PFSK-1 (cell line): Measurements from ENCODE around the gene ZNF318.

Experiments used
- FOXP2 ChIP-seq: optimal IDR thresholded peaks from 2 replicates; pipeline ENCODE3; 2011; ENCODE audit warnings: borderline replicate concordance, control low read depth, inconsistent platforms; ENCODE audit not compliant: insufficient read depth; ENCODE audit errors: extremely low read length, extremely low read depth
- POLR2AphosphoS5 ChIP-seq: IDR thresholded peaks from 2 replicates; pipeline ENCODE4 v1.6.1; 2012; ENCODE audit warnings: low read depth, mild to moderate bottlenecking, control low read depth, low read length, moderate library complexity
- REST ChIP-seq, 2 experiments: IDR thresholded peaks; 2 replicates each; pipeline versions ENCODE4 v1.6.1 to v1.8.0; 2011 to 2012; ENCODE audit warnings: low read depth in 2 of 2, low read length in 2 of 2, control low read depth in 1 of 2, inconsistent platforms in 1 of 2, mild to moderate bottlenecking in 1 of 2, moderate library complexity in 1 of 2; ENCODE audit not compliant: insufficient read depth in 1 of 2
- SIN3A ChIP-seq: IDR thresholded peaks from 2 replicates; pipeline ENCODE4 v1.6.1; 2012; ENCODE audit warnings: mild to moderate bottlenecking, low read length, moderate library complexity, borderline replicate concordance; ENCODE audit not compliant: insufficient read depth
- TAF1 ChIP-seq: IDR thresholded peaks from 2 replicates; pipeline ENCODE4 v1.6.1; 2012; ENCODE audit warnings: low read length, control low read depth, borderline replicate concordance; ENCODE audit not compliant: insufficient read depth

Gene ZNF318

GRCh38 chr6:43399932-43400487, 30.6 kb upstream of the ZNF318 start:
- no peak for TF ChIP-seq REST (IDR thresholded peaks at IDR 0.05; ENCODE audit: insufficient read depth in 1 of 2, low read depth in 2 of 2, low read length in 2 of 2)
- no peak for TF ChIP-seq POLR2AphosphoS5
- TF ChIP-seq SIN3A, result no peak
- no peak for TF ChIP-seq TAF1
- no peak for TF ChIP-seq FOXP2

- no peak for TF ChIP-seq REST (IDR thresholded peaks at IDR 0.05; ENCODE audit: insufficient read depth in 1 of 2, low read depth in 2 of 2, low read length in 2 of 2)
- TF ChIP-seq SIN3A, result no peak
- no peak for TF ChIP-seq POLR2AphosphoS5
- no peak for TF ChIP-seq FOXP2
- TF ChIP-seq TAF1, result no peak
Measured at GRCh38 chr6:43396408-43397149, 27.1 kb upstream of the ZNF318 start.

- TF ChIP-seq TAF1 (no peak), FOXP2 (no peak), POLR2AphosphoS5 (no peak), SIN3A (no peak), REST (IDR thresholded peaks at IDR 0.05; ENCODE audit: insufficient read depth in 1 of 2, low read depth in 2 of 2, low read length in 2 of 2) (no peak)
Measured at GRCh38 chr6:43395776-43396175, 26.3 kb upstream of the ZNF318 start.

GRCh38 chr6:43394982-43395381, 25.5 kb upstream of the ZNF318 start:
- TF ChIP-seq TAF1 (no peak), SIN3A (no peak), FOXP2 (no peak), REST (IDR thresholded peaks at IDR 0.05; ENCODE audit: insufficient read depth in 1 of 2, low read depth in 2 of 2, low read length in 2 of 2) (no peak), POLR2AphosphoS5 (no peak)
